HK-2 (cell line): ENCODE results near the gene ZNF691.
"Not testable (repeated sequence)": the region's sequence is repeated elsewhere in the genome, so short reads cannot be mapped to it uniquely, and the experiment has no call there.

Source experiments
- DNase-seq: peaks from one replicate; pipeline ENCODE4 v3.0.0-alpha.2; 2018; ENCODE audit not compliant: unreplicated experiment

Gene ZNF691

GRCh38 chr1:42859366-42859765 is 13.0 kb downstream of the ZNF691 start:
- not testable (repeated sequence) for DNase-seq

- no peak for DNase-seq
Observed at GRCh38 chr1:42860339-42861013, 14.1 kb downstream of the ZNF691 start.

GRCh38 chr1:42861014-42861399 is 14.6 kb downstream of the ZNF691 start:
- no peak for DNase-seq

GRCh38 chr1:42866549-42866948 is 20.1 kb downstream of the ZNF691 start:
- no peak for DNase-seq

- not testable (repeated sequence) for DNase-seq
Observed at GRCh38 chr1:42868466-42868865, 22.1 kb downstream of the ZNF691 start.

- DNase-seq: not testable (repeated sequence)
Observed at GRCh38 chr1:42869254-42869653, 22.8 kb downstream of the ZNF691 start.

GRCh38 chr1:42869751-42870150 is 23.3 kb downstream of the ZNF691 start:
- DNase-seq: not testable (repeated sequence)

- DNase-seq: not testable (repeated sequence)
Observed at GRCh38 chr1:42873108-42873507, 26.7 kb downstream of the ZNF691 start.

GRCh38 chr1:42873670-42874069 is 27.3 kb downstream of the ZNF691 start:
- DNase-seq: no peak

GRCh38 chr1:42876009-42876408 is 29.6 kb downstream of the ZNF691 start:
- no peak for DNase-seq

GRCh38 chr1:42877380-42877779 is 31.0 kb downstream of the ZNF691 start:
- no peak for DNase-seq

GRCh38 chr1:42880384-42880783 is 34.0 kb downstream of the ZNF691 start:
- DNase-seq: no peak

GRCh38 chr1:42886046-42886739 is 39.8 kb downstream of the ZNF691 start:
- DNase-seq: no peak

GRCh38 chr1:42886800-42887199 is 40.4 kb downstream of the ZNF691 start:
- no peak for DNase-seq

GRCh38 chr1:42887366-42887765 is 41.0 kb downstream of the ZNF691 start:
- no peak for DNase-seq

- DNase-seq: no peak
Observed at GRCh38 chr1:42888013-42888633, 41.7 kb downstream of the ZNF691 start.

- no peak for DNase-seq
Observed at GRCh38 chr1:42889264-42889663, 42.9 kb downstream of the ZNF691 start.

GRCh38 chr1:42891465-42892138 is 45.2 kb downstream of the ZNF691 start:
- DNase-seq: no peak

GRCh38 chr1:42899960-42900359 is 53.5 kb downstream of the ZNF691 start:
- DNase-seq: not testable (repeated sequence)
